Neuronal stem cell (in vitro differentiated cells): ENCODE data around the gene HNRNPR.
A peak's percentile ranks its signal among the peaks of the same experiment; 100 is the strongest.

Experiments
- DNase-seq: peaks from one replicate; pipeline ENCODE4 v3.0.0-alpha.2; 2013; ENCODE audit warnings: low spot score
- H2AFZ ChIP-seq: one replicate; pipeline ENCODE4 v1.6.1; 2013; ENCODE audit warnings: mild to moderate bottlenecking, low read length, inconsistent platforms
- H2AK5ac ChIP-seq: 2 replicates; pipeline ENCODE4 v1.6.1; 2013; ENCODE audit warnings: low read depth, mild to moderate bottlenecking, inconsistent platforms, low read length, moderate library complexity, mixed read lengths
- H2BK120ac ChIP-seq: 2 replicates; pipeline ENCODE4 v1.6.1; 2013; ENCODE audit warnings: low read depth, mild to moderate bottlenecking, inconsistent platforms, low read length, moderate library complexity, mixed read lengths
- H2BK12ac ChIP-seq: one replicate; pipeline ENCODE4 v1.6.1; 2013; ENCODE audit warnings: low read length, inconsistent platforms
- H2BK15ac ChIP-seq: 2 replicates; pipeline ENCODE4 v1.6.1; 2013; ENCODE audit warnings: mild to moderate bottlenecking, low read length, inconsistent platforms, mixed read lengths
- H2BK5ac ChIP-seq: one replicate; pipeline ENCODE4 v1.6.1; 2013; ENCODE audit warnings: inconsistent platforms, mild to moderate bottlenecking, low read length, moderate library complexity
- H3K14ac ChIP-seq: one replicate; pipeline ENCODE4 v1.6.1; 2013; ENCODE audit warnings: low read length, inconsistent platforms
- H3K18ac ChIP-seq: 2 replicates; pipeline ENCODE4 v1.6.1; 2013; ENCODE audit warnings: low read length, inconsistent platforms
- H3K23ac ChIP-seq: 2 replicates; pipeline ENCODE4 v1.6.1; 2013; ENCODE audit warnings: low read depth, mild to moderate bottlenecking, mixed read lengths, low read length, inconsistent platforms; ENCODE audit not compliant: poor library complexity
- H3K27ac ChIP-seq: replicated peaks from 3 replicates; pipeline ENCODE4 v1.5.1; 2013; ENCODE audit warnings: low read length, inconsistent platforms
- H3K27me3 ChIP-seq, 3 experiments: 2 replicates each; pipeline ENCODE4 v1.6.1; 2013; ENCODE audit warnings: low read length in 3 of 3, mild to moderate bottlenecking in 2 of 3, inconsistent platforms in 1 of 3, low read depth in 1 of 3, mixed read lengths in 1 of 3, moderate library complexity in 1 of 3; ENCODE audit not compliant: control insufficient read depth in 3 of 3, insufficient read depth in 3 of 3
- H3K36me3 ChIP-seq, 2 donors: replicated peaks in 1 of 2; 2 replicates each; pipeline ENCODE4 v1.6.1; 2013; ENCODE audit warnings: low read length in 2 of 2; ENCODE audit not compliant: control insufficient read depth in 2 of 2, insufficient read depth in 2 of 2
- H3K4ac ChIP-seq: 2 replicates; pipeline ENCODE4 v1.6.1; 2013; ENCODE audit warnings: inconsistent platforms, mild to moderate bottlenecking, low read length, moderate library complexity
- H3K4me1 ChIP-seq, 2 donors: 1 replicate in 1 of 2; 2 replicates in 1 of 2; pipeline ENCODE4 v1.6.1; 2013; ENCODE audit warnings: low read length in 2 of 2, low read depth in 1 of 2; ENCODE audit not compliant: control insufficient read depth in 2 of 2, insufficient read depth in 1 of 2
- H3K4me2 ChIP-seq: one replicate; pipeline ENCODE4 v1.6.1; 2013; ENCODE audit warnings: mild to moderate bottlenecking, low read length, inconsistent platforms; ENCODE audit not compliant: insufficient read depth, poor library complexity, severe bottlenecking
- H3K4me3 ChIP-seq, 2 donors: 2 replicates each; pipeline ENCODE4 v1.5.1; 2013; ENCODE audit warnings: low read length in 2 of 2, mild to moderate bottlenecking in 2 of 2, inconsistent platforms in 1 of 2, moderate library complexity in 1 of 2
- H3K79me1 ChIP-seq: one replicate; pipeline ENCODE4 v1.6.1; 2013; ENCODE audit warnings: low read depth, mild to moderate bottlenecking, inconsistent platforms, low read length, moderate library complexity
- H3K9ac ChIP-seq: one replicate; pipeline ENCODE4 v1.6.1; 2013; ENCODE audit warnings: mild to moderate bottlenecking, low read depth, low read length, inconsistent platforms; ENCODE audit not compliant: poor library complexity
- H3K9me3 ChIP-seq, 2 donors: replicated peaks in 1 of 2; 2 replicates each; pipeline versions ENCODE3 to v1.6.1; 2013; ENCODE audit warnings: low read length in 2 of 2, mild to moderate bottlenecking in 2 of 2, inconsistent platforms in 1 of 2, low read depth in 1 of 2, mixed read lengths in 1 of 2, moderate library complexity in 1 of 2; ENCODE audit not compliant: control insufficient read depth in 2 of 2, insufficient read depth in 1 of 2
- H4K8ac ChIP-seq: one replicate; pipeline ENCODE4 v1.6.1; 2013; ENCODE audit warnings: low read depth, mild to moderate bottlenecking, inconsistent platforms, low read length, moderate library complexity
- H4K91ac ChIP-seq: one replicate; pipeline ENCODE4 v1.6.1; 2013; ENCODE audit warnings: low read length, low read depth, mild to moderate bottlenecking, inconsistent platforms; ENCODE audit not compliant: poor library complexity
- WGBS, 2 donors: extraction: QIAGEN DNeasy Blood & Tissue Kit; methylation state at CpG; one replicate each; pipeline ENCODE4 v1.1.7; 2013; ENCODE audit warnings: missing lambda C conversion rate in 2 of 2, mixed read lengths in 1 of 2; ENCODE audit not compliant: insufficient read length in 2 of 2, insufficient replicate concordance in 1 of 2; ENCODE audit errors: extremely low coverage in 2 of 2; 5-methylcytosine and 5-hydroxymethylcytosine counted together

HNRNPR gene

DNA sequence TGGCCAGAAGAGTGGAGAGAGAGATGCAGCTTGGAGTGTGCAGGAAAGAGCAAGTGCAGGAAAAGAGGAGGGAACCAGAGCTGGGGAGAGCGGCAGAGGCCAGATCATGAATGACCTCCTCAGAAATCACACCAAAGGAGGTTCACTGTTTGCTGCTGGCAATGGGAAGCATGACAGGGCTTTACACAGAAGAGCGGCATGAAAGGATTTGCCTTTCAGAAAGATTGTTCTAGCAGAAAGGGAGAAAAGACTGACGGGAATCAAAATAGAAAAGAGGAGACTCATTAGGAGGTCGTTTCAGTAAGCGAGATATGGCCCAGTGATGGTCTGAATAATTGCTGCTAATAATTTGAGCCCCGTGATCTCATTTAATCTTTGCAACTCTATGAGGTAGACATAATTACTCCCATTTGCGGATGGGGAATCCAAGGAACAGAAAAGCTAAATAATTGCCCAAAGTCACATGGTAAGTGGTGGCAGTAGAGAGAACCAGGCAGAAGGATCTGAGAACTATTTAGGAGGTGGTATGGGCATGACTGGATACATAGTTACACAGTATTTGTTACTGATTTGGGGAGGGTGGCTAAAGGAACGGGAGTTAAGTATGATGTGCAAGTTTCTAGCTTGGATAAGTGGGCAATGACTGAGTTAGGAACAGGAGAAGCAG, 12.5 kb upstream of the HNRNPR start:
- H3K18ac ChIP-seq: no peak overlapping the region
- H3K79me1 ChIP-seq: peaks cover 2% of the 10 kb centered on the region
- no peak overlapping the region for H3K4ac ChIP-seq
- no peaks in the 10 kb centered on the region for H3K27me3 ChIP-seq
- H2AK5ac ChIP-seq: no peak overlapping the region
- H3K4me3 ChIP-seq: no peak overlapping the region
- peaks cover 19 to 28% of the 10 kb centered on the region in 2 donors for H3K36me3 ChIP-seq
- no peak overlapping the region for H3K9ac ChIP-seq
- WGBS, 2 donors: no CpG with 5 or more reads among the region's 8 CpGs
- H4K91ac ChIP-seq: no peak overlapping the region
- no peak overlapping the region for H2BK5ac ChIP-seq
- no peak overlapping the region for H2BK120ac ChIP-seq
- H3K4me1 ChIP-seq: peaks cover 7 to 10% of the 10 kb centered on the region in 2 donors
- peak overlapping the region; percentile 5 for H2AFZ ChIP-seq
- H2BK12ac ChIP-seq: no peak overlapping the region
- peaks cover 21 to 40% of the 10 kb centered on the region in 2 donors for H3K9me3 ChIP-seq
- H3K14ac ChIP-seq: no peak overlapping the region
- H3K4me2 ChIP-seq: no peak overlapping the region
- DNase-seq: peak; percentile 57
- H3K27ac ChIP-seq: peak overlapping the region; percentile 71
- no peak overlapping the region for H2BK15ac ChIP-seq
- H3K23ac ChIP-seq: no peak overlapping the region
- H4K8ac ChIP-seq: no peak overlapping the region

GRCh38 chr1:23354245-23354644, 10.2 kb upstream of the HNRNPR start:
- H3K4me2 ChIP-seq: no peak overlapping the region
- H2AK5ac ChIP-seq: no peak overlapping the region
- H2BK120ac ChIP-seq: no peak overlapping the region
- no peak overlapping the region for H2BK15ac ChIP-seq
- no peak overlapping the region for H2BK12ac ChIP-seq
- DNase-seq: no peak
- peaks cover 7 to 10% of the 10 kb centered on the region in 2 donors for H3K4me1 ChIP-seq
- WGBS, 2 donors: no CpG with 5 or more reads among the region's 3 CpGs
- no peak overlapping the region for H4K91ac ChIP-seq
- H3K23ac ChIP-seq: no peak overlapping the region
- H3K4me3 ChIP-seq: no peak overlapping the region
- no peak overlapping the region for H2BK5ac ChIP-seq
- H3K14ac ChIP-seq: no peak overlapping the region
- H2AFZ ChIP-seq: no peak overlapping the region
- H3K27me3 ChIP-seq: no peaks in the 10 kb centered on the region
- H3K4ac ChIP-seq: no peak overlapping the region
- no peak overlapping the region for H3K27ac ChIP-seq
- no peak overlapping the region for H3K9ac ChIP-seq
- H3K36me3 ChIP-seq: peaks cover 0 to 5% of the 10 kb centered on the region in 2 donors
- no peaks in the 10 kb centered on the region for H3K79me1 ChIP-seq
- H3K18ac ChIP-seq: no peak overlapping the region
- H3K9me3 ChIP-seq: peaks cover 0 to 16% of the 10 kb centered on the region in 2 donors
- no peak overlapping the region for H4K8ac ChIP-seq

DNA sequence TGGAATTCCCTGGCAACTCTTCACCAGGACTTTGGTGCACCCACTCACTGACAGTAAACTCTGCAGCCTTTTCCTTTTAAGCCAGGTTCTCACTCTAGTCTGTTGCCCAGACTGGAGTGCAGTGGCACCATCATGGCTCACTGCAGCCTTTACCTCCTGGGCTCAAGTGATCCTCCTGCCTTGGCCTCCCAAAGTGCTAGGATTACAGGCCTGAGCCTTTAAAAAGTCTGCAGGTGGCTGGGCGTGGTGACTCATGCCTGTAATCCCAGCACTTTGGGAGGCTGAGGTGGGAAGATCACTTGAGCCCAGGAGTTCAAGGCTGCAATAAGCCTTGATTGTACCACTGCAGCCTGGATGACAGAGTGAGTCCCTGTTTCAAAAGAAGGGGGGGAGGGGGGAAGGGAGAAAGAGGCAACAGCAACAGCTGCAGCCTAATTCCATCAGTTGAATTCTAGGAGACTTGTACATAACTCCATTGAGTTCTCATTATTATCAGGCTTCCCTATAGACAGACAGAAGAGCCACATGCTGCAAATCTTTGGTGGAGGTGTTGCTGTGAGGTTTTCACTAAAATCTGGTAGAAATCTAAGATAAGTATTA, 8.1 kb upstream of the HNRNPR start:
- Histone ChIP-seq H3K23ac (no peak overlapping the region), H3K9ac (no peak overlapping the region), H2BK120ac (no peak overlapping the region), H3K4me3 (no peak overlapping the region), H2AFZ (no peak overlapping the region), H4K8ac (no peak overlapping the region), H3K27ac (no peak overlapping the region), H4K91ac (no peak overlapping the region), H3K9me3 (no peaks in the 10 kb centered on the region), H2BK12ac (no peak overlapping the region), H2AK5ac (no peak overlapping the region), H2BK5ac (no peak overlapping the region), H3K36me3 (no peaks in the 10 kb centered on the region), H3K18ac (no peak overlapping the region), H3K14ac (no peak overlapping the region), H3K4ac (no peak overlapping the region), H2BK15ac (no peak overlapping the region), H3K4me1 (peaks cover 7 to 10% of the 10 kb centered on the region in 2 donors), H3K27me3 (no peaks in the 10 kb centered on the region), H3K79me1 (no peaks in the 10 kb centered on the region), H3K4me2 (no peak overlapping the region)
- WGBS, 2 donors: no CpG with 5 or more reads among the region's 1 CpG
- DNase-seq: no peak

- H3K9me3 ChIP-seq: peaks cover 0 to 4% of the 10 kb centered on the region in 2 donors
- H4K8ac ChIP-seq: no peak overlapping the region
- peak overlapping the region; percentile 78 for H2BK15ac ChIP-seq
- no peak overlapping the region for H2BK12ac ChIP-seq
- WGBS, 2 donors: no CpG with 5 or more reads among the region's 14 CpGs
- H2BK120ac ChIP-seq: no peak overlapping the region
- no peak overlapping the region for H3K4me2 ChIP-seq
- no peak overlapping the region for H3K4ac ChIP-seq
- no peak overlapping the region for H3K14ac ChIP-seq
- no peaks in the 10 kb centered on the region for H3K79me1 ChIP-seq
- no peaks in the 10 kb centered on the region for H3K27me3 ChIP-seq
- peaks cover 0 to 2% of the 10 kb centered on the region in 2 donors for H3K4me1 ChIP-seq
- H4K91ac ChIP-seq: no peak overlapping the region
- DNase-seq: no peak
- peaks cover 0 to 12% of the 10 kb centered on the region in 2 donors for H3K36me3 ChIP-seq
- no peak overlapping the region for H3K27ac ChIP-seq
- no peak overlapping the region for H3K4me3 ChIP-seq
- H3K23ac ChIP-seq: no peak overlapping the region
- no peak overlapping the region for H3K18ac ChIP-seq
- no peak overlapping the region for H2AK5ac ChIP-seq
- H3K9ac ChIP-seq: no peak overlapping the region
- H2BK5ac ChIP-seq: no peak overlapping the region
- H2AFZ ChIP-seq: no peak overlapping the region
Observed at GRCh38 chr1:23345920-23346319, 1.8 kb upstream of the HNRNPR start.
